Umbilical cord (tissue), 2 donors: ENCODE data around the gene ANKRD36. TPM values are rescaled to one million over a fixed set of nuclear protein-coding genes. Genes with fewer than 3 reads are reported as not detected.
"Not testable (repeated sequence)": the region's sequence is repeated elsewhere in the genome, so short reads cannot be mapped to it uniquely, and the experiment has no call there.

Source experiments
- DNase-seq: peaks from one replicate; pipeline ENCODE4 v3.0.0-alpha.2; 2015; ENCODE audit warnings: low spot score
- total RNA-seq: library from RNA; depleted of rRNA; stranded (reverse); fragments of >200 nt; gene quantifications from one replicate; pipeline ENCODE4 v1.2.3, GENCODE V29; 2014; ENCODE audit warnings: low replicate concordance; ENCODE audit not compliant: insufficient read depth

Gene ANKRD36
- total RNA-seq, result 145 TPM

- DNase-seq, result peak; percentile 89
Observed at GRCh38 chr2:97113050-97113881, at the start of gene ANKRD36. ANKRD36 (plus strand) TSS chr2:97113153; CDS start chr2:97113740, 587 bp downstream.

GRCh38 chr2:97066030-97066429 lies 46.9 kb upstream of the ANKRD36 start:
- not testable (repeated sequence) for DNase-seq

DNA sequence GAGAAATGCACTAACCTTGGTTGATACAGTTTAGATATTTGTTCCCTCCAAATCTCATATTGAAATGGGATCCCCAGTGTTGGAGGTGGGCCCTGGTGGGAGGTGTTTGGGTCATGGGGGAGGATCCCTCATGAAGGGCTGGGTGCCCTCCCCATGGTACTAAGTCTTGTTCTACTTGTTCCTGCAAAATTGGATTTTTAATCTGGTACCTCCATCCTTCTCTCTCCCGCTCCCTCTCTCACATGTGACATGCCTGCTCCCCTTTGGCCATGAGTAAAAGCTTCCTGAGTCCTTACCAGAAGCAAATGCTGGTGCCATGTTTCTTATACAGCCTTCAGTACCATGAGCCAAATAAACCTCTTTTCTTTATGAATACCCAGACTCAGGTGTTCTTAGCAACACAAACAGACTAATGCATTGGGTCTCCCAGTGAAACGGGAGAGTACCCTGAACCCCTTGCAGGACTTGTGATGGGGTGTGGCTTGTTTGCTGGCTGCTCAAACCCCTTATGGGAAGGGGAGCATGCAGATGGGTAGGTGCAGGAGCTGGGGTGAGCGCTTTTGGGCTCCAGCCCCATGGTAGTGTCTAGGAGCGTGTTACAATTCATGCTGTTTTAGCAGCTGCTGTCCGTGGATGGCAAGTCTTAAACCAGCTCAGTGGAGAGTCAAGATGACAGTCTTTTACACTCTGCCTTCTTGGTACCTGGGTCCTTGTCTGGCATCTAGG lies 45.5 kb upstream of the ANKRD36 start:
- no peak for DNase-seq

DNA sequence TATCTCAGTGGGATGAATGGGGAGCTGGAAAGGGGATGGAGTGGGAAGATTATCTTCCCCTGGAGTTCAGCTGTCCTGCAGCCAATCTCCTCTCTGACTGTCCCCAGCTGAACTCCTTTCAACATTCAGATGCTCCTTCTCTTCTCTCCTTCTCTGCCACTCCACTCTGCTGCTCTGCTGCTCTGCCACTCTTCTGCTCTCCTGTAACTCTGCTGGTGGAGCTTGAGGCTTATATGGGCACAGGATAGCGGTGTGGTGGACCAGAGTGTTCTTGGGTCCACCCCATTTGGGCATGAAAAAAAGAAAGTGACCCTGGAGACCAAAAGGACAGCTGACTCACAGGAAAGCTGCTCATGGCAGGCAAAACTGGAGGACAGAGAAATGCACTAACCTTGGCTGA lies 44.9 kb upstream of the ANKRD36 start:
- no peak for DNase-seq

GRCh38 chr2:97068722-97069121 lies 44.2 kb upstream of the ANKRD36 start:
- not testable (repeated sequence) for DNase-seq

DNA sequence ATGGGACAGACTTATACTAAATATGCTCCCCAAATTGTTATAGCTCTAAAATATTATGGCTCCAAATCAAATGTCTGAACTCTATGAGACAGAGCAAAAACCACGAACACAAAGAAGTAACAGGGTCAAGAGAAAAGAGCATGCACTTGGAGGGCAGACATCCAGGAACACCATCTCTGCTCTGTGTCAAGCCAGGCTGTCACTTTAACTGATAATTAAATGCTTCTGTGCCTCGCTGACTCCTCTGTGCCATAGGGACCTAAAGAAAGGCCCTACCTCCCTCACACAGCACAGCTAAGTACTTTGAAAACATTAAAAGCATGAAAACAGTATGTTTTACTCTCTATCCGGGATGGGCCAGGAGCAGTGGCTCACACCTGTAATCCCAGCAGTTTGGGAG lies 42.0 kb upstream of the ANKRD36 start:
- DNase-seq, result not testable (repeated sequence)

DNA sequence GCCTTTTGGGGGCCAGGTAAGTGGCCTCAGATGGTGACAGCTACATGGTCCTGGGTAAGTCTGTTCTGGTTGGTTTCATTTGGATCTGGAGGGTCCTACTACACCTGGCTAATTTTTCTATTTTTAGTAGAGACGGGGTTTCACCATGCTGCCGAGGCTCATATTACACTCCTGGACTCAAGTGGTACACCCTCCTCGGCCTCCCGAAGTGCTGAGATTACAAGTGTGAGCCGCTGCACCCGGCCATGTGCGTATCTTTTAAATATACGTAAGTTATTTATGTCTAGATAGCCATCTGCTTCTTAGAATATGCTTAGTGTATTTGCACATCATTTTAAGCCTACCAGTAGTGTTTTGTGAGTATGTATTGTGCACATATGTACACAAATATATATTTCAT lies 35.7 kb upstream of the ANKRD36 start:
- DNase-seq, result not testable (repeated sequence)

- not testable (repeated sequence) for DNase-seq
Observed at GRCh38 chr2:97080855-97081254, 32.1 kb upstream of the ANKRD36 start.

GRCh38 chr2:97082206-97082605 lies 30.7 kb upstream of the ANKRD36 start:
- peak; percentile 6 for DNase-seq

DNA sequence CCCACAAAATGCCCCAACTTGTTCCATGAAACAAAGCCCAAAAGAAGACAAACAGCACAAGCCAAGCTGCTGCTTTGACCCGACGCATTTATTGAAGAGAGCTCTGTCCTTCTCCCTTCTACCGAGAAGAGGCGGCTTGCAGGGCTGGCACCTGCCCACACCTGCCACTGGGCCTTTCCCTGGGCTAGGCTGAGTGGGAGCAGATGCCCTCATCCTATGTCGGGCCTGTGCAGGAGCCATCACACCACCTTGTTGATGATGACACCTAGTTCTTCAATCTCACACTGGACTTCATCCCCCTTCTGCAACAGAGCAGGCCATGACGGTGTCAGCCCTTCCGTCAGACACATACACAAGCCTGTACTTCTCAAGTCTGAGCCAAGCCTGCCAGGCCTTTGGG lies 29.4 kb upstream of the ANKRD36 start:
- not testable (repeated sequence) for DNase-seq

- not testable (repeated sequence) for DNase-seq
Observed at GRCh38 chr2:97085093-97085492, 27.9 kb upstream of the ANKRD36 start.

DNA sequence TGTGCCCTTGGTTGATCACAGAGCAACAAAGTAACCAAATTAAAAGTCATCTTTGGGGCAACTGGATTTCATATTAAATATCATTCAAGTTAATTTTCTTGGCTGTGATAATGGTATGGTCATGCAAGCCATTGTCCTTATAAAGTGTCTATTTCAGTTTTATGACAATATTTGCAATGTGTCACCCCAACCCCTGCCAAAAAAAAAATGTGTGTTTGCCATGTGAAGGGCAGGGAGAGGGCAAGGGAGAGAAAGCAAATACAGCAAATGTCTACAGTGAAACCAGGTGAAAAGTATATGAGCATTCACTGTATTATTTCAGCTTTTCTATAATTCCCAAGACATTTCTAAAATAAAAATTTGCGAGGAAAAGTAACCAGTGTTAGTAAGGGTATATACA lies 24.2 kb upstream of the ANKRD36 start:
- DNase-seq, result not testable (repeated sequence)

- not testable (repeated sequence) for DNase-seq
Observed at GRCh38 chr2:97092946-97093345, 20.0 kb upstream of the ANKRD36 start.

DNA sequence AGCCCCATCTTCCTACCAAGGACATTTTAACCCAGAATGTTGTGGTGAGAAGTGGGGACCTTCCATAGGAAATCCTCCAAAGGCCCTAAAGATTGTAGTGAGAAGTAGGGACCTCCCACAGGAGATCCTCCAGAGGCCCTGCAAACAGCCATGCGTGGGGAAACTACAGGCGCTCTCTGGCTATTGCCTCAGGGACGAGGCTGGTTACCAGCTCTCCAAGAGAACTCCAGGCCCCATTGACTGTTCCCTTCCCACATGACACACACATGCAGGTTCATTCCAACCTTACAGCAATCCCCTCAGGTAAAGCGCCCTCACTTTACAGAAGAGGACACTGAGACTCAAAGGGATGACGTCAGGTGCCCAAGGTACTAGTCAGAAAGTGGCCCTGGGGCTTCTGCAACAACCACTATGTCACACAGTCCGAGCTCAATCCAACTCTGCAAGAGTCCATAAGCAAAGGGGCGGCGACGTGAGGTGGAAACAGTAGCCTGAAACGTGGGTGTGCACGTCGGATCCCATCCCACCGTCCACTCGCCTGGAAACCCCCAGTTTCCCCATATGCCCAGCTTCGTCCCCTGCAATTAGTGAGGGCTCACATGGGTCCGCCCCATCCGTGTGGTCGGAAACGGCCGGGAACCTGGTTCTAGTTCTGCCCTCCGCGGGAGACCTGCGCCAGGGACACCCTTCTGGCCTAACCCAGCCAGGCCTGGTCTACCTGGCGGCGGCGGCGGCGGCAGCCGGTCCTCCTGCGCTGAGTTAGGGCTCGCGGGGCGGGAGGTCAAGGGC lies 18.8 kb upstream of the ANKRD36 start:
- DNase-seq, result not testable (repeated sequence)

- peak; percentile 78 for DNase-seq
Observed at GRCh38 chr2:97094772-97095611, 18.0 kb upstream of the ANKRD36 start, which contains the start of gene FAHD2B. FAHD2B (minus strand) TSS chr2:97094882; CDS start chr2:97091706, 3,176 bp downstream.

DNA sequence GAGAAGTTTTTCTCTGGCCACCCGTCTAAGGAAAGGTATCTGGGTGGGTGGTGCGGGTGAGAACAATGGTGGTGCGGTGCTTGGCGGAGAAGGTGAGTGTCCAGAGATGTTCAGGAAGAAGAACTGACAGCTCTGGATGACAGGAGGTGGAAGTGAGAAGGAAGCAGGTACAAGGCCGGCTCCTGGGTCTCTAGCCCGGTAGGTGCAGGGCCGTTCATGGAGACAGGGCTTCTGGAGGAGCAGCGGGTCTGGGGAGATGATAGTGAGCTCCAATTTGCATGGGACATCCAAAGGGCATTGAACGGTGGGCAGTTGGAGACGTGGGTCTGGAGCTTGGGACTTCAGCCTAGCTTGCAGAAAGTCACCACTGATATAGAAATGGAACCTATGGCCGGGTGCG lies 17.3 kb upstream of the ANKRD36 start:
- no peak for DNase-seq

DNA sequence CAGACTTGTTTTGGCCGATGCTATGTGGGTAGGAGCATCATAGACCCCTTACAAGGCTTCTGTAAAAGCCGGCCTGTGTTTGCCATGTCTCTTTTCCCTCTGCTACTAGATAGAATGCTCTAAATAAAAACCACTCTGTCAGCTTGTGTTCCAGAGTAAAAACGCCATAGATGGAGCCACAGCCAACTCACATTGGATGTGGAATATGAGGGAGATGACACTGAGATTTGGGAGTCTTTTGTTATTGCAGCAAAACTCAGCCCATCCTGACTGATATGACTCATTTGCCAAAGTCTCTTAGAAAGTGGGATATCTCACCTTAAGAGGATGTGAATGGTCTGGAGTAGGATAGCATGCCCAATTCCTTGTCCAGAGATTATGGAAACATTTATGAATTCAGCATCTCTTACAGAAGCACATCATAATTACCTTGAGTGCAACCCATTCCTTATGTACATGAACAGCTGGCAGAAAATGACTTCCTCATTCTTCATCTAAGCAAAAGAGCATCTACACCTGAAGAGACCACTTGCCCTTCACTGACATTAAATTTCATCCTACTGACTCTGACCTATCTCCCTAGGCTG lies 14.1 kb upstream of the ANKRD36 start:
- DNase-seq, result not testable (repeated sequence)

GRCh38 chr2:97106878-97107277 lies 6.1 kb upstream of the ANKRD36 start:
- not testable (repeated sequence) for DNase-seq

- not testable (repeated sequence) for DNase-seq
Observed at GRCh38 chr2:97111246-97111645, 1.7 kb upstream of the ANKRD36 start.

DNA sequence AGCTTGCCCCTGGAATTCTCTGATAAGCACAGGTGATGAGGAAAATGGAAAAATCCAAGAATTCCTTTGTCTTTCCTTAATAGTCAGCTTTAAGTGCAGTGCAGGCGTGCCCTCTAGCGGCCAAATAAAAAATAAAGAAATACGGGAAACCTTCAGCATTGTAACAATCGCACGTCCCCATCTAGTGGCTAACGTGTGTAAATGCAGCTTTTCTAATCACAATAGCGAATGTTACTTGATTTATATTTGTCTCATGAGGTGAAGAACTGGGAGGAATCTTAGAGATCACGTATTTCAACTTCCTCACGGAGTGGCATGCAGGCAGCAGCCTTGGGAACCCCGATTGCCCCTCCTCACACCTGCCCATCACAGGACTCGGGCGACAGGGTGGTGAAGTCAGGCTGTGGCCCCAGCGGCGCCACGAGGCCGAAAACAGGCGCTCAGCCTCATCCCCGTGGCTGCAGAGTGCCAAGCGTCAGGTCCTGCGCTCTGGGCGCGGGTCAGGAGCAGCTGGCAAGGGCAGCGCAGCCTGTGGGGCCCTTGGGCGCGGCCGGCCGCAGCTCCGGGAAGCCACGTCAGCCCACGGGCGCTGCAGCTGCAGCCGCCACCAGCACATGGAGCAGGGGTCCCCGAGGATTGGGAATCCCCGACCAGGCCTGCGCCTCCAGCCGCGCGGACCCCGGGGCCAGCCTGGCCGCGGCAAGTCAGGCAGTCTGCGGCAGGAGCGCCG lies 468 bp upstream of the ANKRD36 start:
- DNase-seq, result peak; percentile 59
